Esophagus (tissue), 2 donors: ENCODE results near the gene ATXN1. TPM values are rescaled to one million over a fixed set of nuclear protein-coding genes. Genes with fewer than 3 reads are reported as not detected.

Experiments
- H3K27ac ChIP-seq, 2 donors: one replicate each; pipeline ENCODE4 v1.5.1; 2013; ENCODE audit warnings: low read depth in 2 of 2, mild to moderate bottlenecking in 2 of 2, inconsistent platforms in 1 of 2, low read length in 1 of 2, moderate library complexity in 1 of 2
- H3K27me3 ChIP-seq, 2 donors: one replicate each; pipeline ENCODE4 v1.6.1; 2013; ENCODE audit warnings: low read length in 2 of 2, control low read depth in 1 of 2, mild to moderate bottlenecking in 1 of 2; ENCODE audit not compliant: insufficient read depth in 2 of 2, control insufficient read depth in 1 of 2
- H3K36me3 ChIP-seq, 2 donors: one replicate each; pipeline ENCODE4 v1.6.1; 2013; ENCODE audit warnings: low read length in 1 of 2; ENCODE audit not compliant: control insufficient read depth in 2 of 2, insufficient read depth in 2 of 2
- H3K4me1 ChIP-seq, 2 donors: one replicate each; pipeline ENCODE4 v1.6.1; 2013; ENCODE audit warnings: low read length in 1 of 2; ENCODE audit not compliant: control insufficient read depth in 2 of 2, insufficient read depth in 2 of 2
- H3K4me3 ChIP-seq, 2 donors: one replicate each; pipeline ENCODE4 v1.5.1; 2013; ENCODE audit warnings: low read length in 2 of 2, mild to moderate bottlenecking in 2 of 2, low read depth in 1 of 2, moderate library complexity in 1 of 2
- H3K9me3 ChIP-seq, 2 donors: one replicate each; pipeline ENCODE4 v1.6.1; 2013; ENCODE audit warnings: mild to moderate bottlenecking in 2 of 2, low read depth in 1 of 2, low read length in 1 of 2, moderate library complexity in 1 of 2; ENCODE audit not compliant: control insufficient read depth in 2 of 2, insufficient read depth in 1 of 2
- WGBS, 2 donors: extraction: QIAGEN DNeasy Blood & Tissue Kit; methylation state at CpG; one replicate each; pipeline ENCODE4 v1.1.7; 2013; 5-methylcytosine and 5-hydroxymethylcytosine counted together
- polyA plus RNA-seq, 2 donors: library from polyadenylated mRNA; stranded (reverse); fragments of 200-250 nt; gene quantifications; one replicate each; pipeline ENCODE4 v1.2.3, GENCODE V29; 2013
- donor health status: healthy with polysubstance abuse.
- donor health status: Bipolar disorder and iron deficiency.

The ATXN1 gene
- polyA plus RNA-seq, 2 donors: 4.3 to 8.8 TPM

- H3K9me3 ChIP-seq: no peaks in the 10 kb centered on the region
- peaks cover 3 to 14% of the 10 kb centered on the region in 2 donors for H3K4me1 ChIP-seq
- 37% methylated on average over 10 of the region's 10 CpGs for WGBS, 2 donors
- no peaks in the 10 kb centered on the region for H3K27me3 ChIP-seq
- H3K4me3 ChIP-seq: no peak overlapping the region
- no peaks in the 10 kb centered on the region for H3K36me3 ChIP-seq
- peak overlapping the region in 1 of 2 donors; percentile 36 for H3K27ac ChIP-seq
Measured at GRCh38 chr6:16338577-16339264, 422.5 kb downstream of the ATXN1 start.

- H3K36me3 ChIP-seq: no peaks in the 10 kb centered on the region
- H3K27me3 ChIP-seq: no peaks in the 10 kb centered on the region
- peak overlapping the region in 1 of 2 donors; percentile 28 for H3K27ac ChIP-seq
- H3K4me1 ChIP-seq: peaks cover 3 to 14% of the 10 kb centered on the region in 2 donors
- 28 to 44% methylated on average over 13 of the region's 13 CpGs for WGBS, 2 donors
- no peaks in the 10 kb centered on the region for H3K9me3 ChIP-seq
- H3K4me3 ChIP-seq: no peak overlapping the region
Measured at GRCh38 chr6:16337295-16337975, 423.8 kb downstream of the ATXN1 start.

- no peaks in the 10 kb centered on the region for H3K36me3 ChIP-seq
Measured at GRCh38 chr6:16336911-16337294, 424.4 kb downstream of the ATXN1 start.

GRCh38 chr6:16336056-16336818, 425.0 kb downstream of the ATXN1 start:
- Histone ChIP-seq H3K9me3 (no peaks in the 10 kb centered on the region), H3K27ac (peak overlapping the region in 1 of 2 donors; percentile 50), H3K36me3 (no peaks in the 10 kb centered on the region), H3K4me3 (no peak overlapping the region), H3K27me3 (no peaks in the 10 kb centered on the region), H3K4me1 (peaks cover 3 to 14% of the 10 kb centered on the region in 2 donors)
- WGBS, 2 donors: 54 to 71% methylated on average over 6 of the region's 6 CpGs

More at GRCh38 chr6:16336911-16337294, 424.4 kb downstream of the ATXN1 start:
- Histone ChIP-seq H3K27ac (no peak overlapping the region), H3K4me3 (no peak overlapping the region), H3K4me1 (peaks cover 3 to 14% of the 10 kb centered on the region in 2 donors), H3K27me3 (no peaks in the 10 kb centered on the region), H3K9me3 (no peaks in the 10 kb centered on the region)
- WGBS, 2 donors: 46 to 68% methylated on average over 6 of the region's 6 CpGs

- WGBS, 2 donors: 68 to 81% methylated on average over 10 of the region's 10 CpGs
- Histone ChIP-seq H3K9me3 (no peaks in the 10 kb centered on the region), H3K36me3 (no peaks in the 10 kb centered on the region), H3K4me1 (peaks cover 3 to 14% of the 10 kb centered on the region in 2 donors), H3K27ac (peak overlapping the region in 1 of 2 donors; percentile 59), H3K27me3 (no peaks in the 10 kb centered on the region), H3K4me3 (no peak overlapping the region)
Measured at GRCh38 chr6:16335176-16335575, 426.1 kb downstream of the ATXN1 start.

- Histone ChIP-seq H3K9me3 (no peaks in the 10 kb centered on the region), H3K27ac (peak overlapping the region in 1 of 2 donors; percentile 59), H3K4me3 (no peak overlapping the region), H3K4me1 (peaks cover 3 to 14% of the 10 kb centered on the region in 2 donors), H3K36me3 (no peaks in the 10 kb centered on the region), H3K27me3 (no peaks in the 10 kb centered on the region)
- WGBS, 2 donors: 28 to 46% methylated on average over 3 of the region's 3 CpGs
Measured at GRCh38 chr6:16334671-16335070, 426.6 kb downstream of the ATXN1 start.

- no peaks in the 10 kb centered on the region for H3K27me3 ChIP-seq
- H3K27ac ChIP-seq: peak overlapping the region; percentile 23 to 55
- WGBS, 2 donors: 45 to 58% methylated on average over 3 of the region's 3 CpGs
- no peaks in the 10 kb centered on the region for H3K9me3 ChIP-seq
- peaks cover 3 to 11% of the 10 kb centered on the region in 2 donors for H3K4me1 ChIP-seq
- H3K4me3 ChIP-seq: no peak overlapping the region
- no peaks in the 10 kb centered on the region for H3K36me3 ChIP-seq
Measured at GRCh38 chr6:16333580-16333979, 427.7 kb downstream of the ATXN1 start.

GRCh38 chr6:16332175-16332542, 429.1 kb downstream of the ATXN1 start:
- Histone ChIP-seq H3K9me3 (no peaks in the 10 kb centered on the region), H3K27ac (no peak overlapping the region), H3K27me3 (no peaks in the 10 kb centered on the region), H3K4me3 (no peak overlapping the region), H3K36me3 (peaks cover 4 to 7% of the 10 kb centered on the region in 2 donors), H3K4me1 (peaks cover 3 to 8% of the 10 kb centered on the region in 2 donors)
- WGBS, 2 donors: 6 to 9% methylated on average over 7 of the region's 7 CpGs

GRCh38 chr6:16331384-16332174, 429.7 kb downstream of the ATXN1 start:
- Histone ChIP-seq H3K27ac (no peak overlapping the region), H3K4me3 (no peak overlapping the region), H3K4me1 (peaks cover 3 to 4% of the 10 kb centered on the region in 2 donors), H3K9me3 (no peaks in the 10 kb centered on the region), H3K36me3 (peaks cover 7 to 13% of the 10 kb centered on the region in 2 donors), H3K27me3 (no peaks in the 10 kb centered on the region)
- 22 to 25% methylated on average over 11 of the region's 11 CpGs for WGBS, 2 donors
